PC-3 (cell line): ENCODE measurements around the gene CYP4F3. TPM values are rescaled to one million over a fixed set of nuclear protein-coding genes. Genes with fewer than 3 reads are reported as not detected.

Experiments used
- ATAC-seq: fragments of 200-7000 bp; cut with Tn5 transposase; 2 replicates; pipeline ENCODE4 v1.9.1; 2020; ENCODE audit warnings: mild to moderate bottlenecking, moderate library complexity
- BruUV-seq: library from RNA; stranded (reverse); fragments of 400-500 nt; replicated peaks from 2 replicates; lab custom pipeline; 2021; lab: Mats Ljungman, UMichigan
- CTCF ChIA-PET: fragments of 300-600 bp; sonication (Branson Sonifier 250); formaldehyde crosslinking; loops from one replicate; lab custom pipeline; 2022; ENCODE audit warnings: antibody characterized with exemption; lab: Charles Lee
- POLR2A ChIA-PET: fragments of 300-600 bp; sonication (Branson Sonifier 250); formaldehyde crosslinking; loops from one replicate; lab custom pipeline; 2022; ENCODE audit warnings: antibody characterized with exemption; ENCODE audit not compliant: unreplicated experiment; lab: Charles Lee
- DNase-seq: peaks from one replicate; pipeline ENCODE4 v3.0.0-alpha.2; 2015
- H2AFZ ChIP-seq: fragments of 300-600 bp; sonication (generic); 2 replicates; pipeline ENCODE4 v1.6.0; 2016; ENCODE audit warnings: antibody characterized with exemption, low read length
- H3F3A ChIP-seq: fragments of 300-600 bp; sonication (generic); one replicate; pipeline ENCODE4 v1.6.0; 2017; ENCODE audit warnings: antibody characterized with exemption, low read length, control low read depth, mild to moderate bottlenecking; ENCODE audit not compliant: unreplicated experiment
- H3K27ac ChIP-seq: fragments of 300-600 bp; sonication (generic); 2 replicates; pipeline ENCODE4 v1.5.1; 2016; ENCODE audit warnings: mild to moderate bottlenecking, low read length
- H3K27me3 ChIP-seq: fragments of 300-600 bp; sonication (generic); 2 replicates; pipeline ENCODE4 v1.6.1; 2016; ENCODE audit warnings: low read length, mixed read lengths
- H3K36me3 ChIP-seq: fragments of 300-600 bp; sonication (generic); 2 replicates; pipeline ENCODE4 v1.6.1; 2016; ENCODE audit warnings: low read depth, mixed run types, low read length, mixed read lengths
- H3K4me1 ChIP-seq: fragments of 300-600 bp; sonication (generic); 2 replicates; pipeline ENCODE4 v1.5.1; 2016; ENCODE audit warnings: low read length; ENCODE audit not compliant: insufficient read depth
- H3K4me2 ChIP-seq: fragments of 300-600 bp; sonication (generic); 2 replicates; pipeline ENCODE4 v1.6.0; 2016; ENCODE audit warnings: low read length
- H3K4me3 ChIP-seq: fragments of 300-600 bp; sonication (generic); 2 replicates; pipeline ENCODE4 v1.5.1; 2016; ENCODE audit warnings: mild to moderate bottlenecking, low read length, mixed read lengths
- H3K79me2 ChIP-seq: fragments of 300-600 bp; sonication (generic); 2 replicates; pipeline ENCODE4 v1.6.1; 2017; ENCODE audit warnings: low read length, mixed read lengths
- H3K9ac ChIP-seq: fragments of 300-600 bp; sonication (generic); 2 replicates; pipeline ENCODE4 v1.6.0; 2016; ENCODE audit warnings: mild to moderate bottlenecking, low read length
- H3K9me2 ChIP-seq: fragments of 300-600 bp; sonication (generic); replicated peaks from 2 replicates; pipeline ENCODE4 v1.6.1; 2016; ENCODE audit warnings: mixed run types, low read length, mixed read lengths
- H3K9me3 ChIP-seq: fragments of 300-600 bp; sonication (generic); 2 replicates; pipeline ENCODE4 v1.6.1; 2016; ENCODE audit warnings: low read length, mixed read lengths
- H4K20me1 ChIP-seq: fragments of 300-600 bp; sonication (generic); 2 replicates; pipeline ENCODE4 v1.6.1; 2016; ENCODE audit warnings: low read length, mixed read lengths
- EZH2 ChIP-seq: fragments of 300-600 bp; sonication (generic); IDR thresholded peaks from one replicate; pipeline ENCODE4 v1.6.1; 2017; ENCODE audit warnings: antibody characterized with exemption, mild to moderate bottlenecking, low read length; ENCODE audit not compliant: unreplicated experiment
- EZH2phosphoT487 ChIP-seq: fragments of 300-600 bp; sonication (generic); IDR thresholded peaks from 2 replicates; pipeline ENCODE4 v1.6.1; 2018; ENCODE audit warnings: mild to moderate bottlenecking, antibody characterized with exemption, low read length, borderline replicate concordance
- intact Hi-C: fragments of 100-400 bp; cut with micrococcal nuclease; formaldehyde crosslinking; loops from 2 replicates; pipeline ENCODE4 v1.9.0; 2023
- total RNA-seq: library from RNA; depleted of rRNA; stranded (reverse); fragments of >200 nt; gene quantifications from 2 replicates; pipeline ENCODE4 v1.2.3, GENCODE V29; 2014
- TF ChIP-seq, protein P1 (sequence below): fragments of 300-600 bp; sonication (generic); conservative IDR thresholded peaks from 2 replicates; pipeline ENCODE4 v1.5.1; 2017; ENCODE audit warnings: antibody characterized with exemption, low read depth, mild to moderate bottlenecking, low read length

The CYP4F3 gene
- total RNA-seq, 1 experiment from 2014 or later = not detected

DNA sequence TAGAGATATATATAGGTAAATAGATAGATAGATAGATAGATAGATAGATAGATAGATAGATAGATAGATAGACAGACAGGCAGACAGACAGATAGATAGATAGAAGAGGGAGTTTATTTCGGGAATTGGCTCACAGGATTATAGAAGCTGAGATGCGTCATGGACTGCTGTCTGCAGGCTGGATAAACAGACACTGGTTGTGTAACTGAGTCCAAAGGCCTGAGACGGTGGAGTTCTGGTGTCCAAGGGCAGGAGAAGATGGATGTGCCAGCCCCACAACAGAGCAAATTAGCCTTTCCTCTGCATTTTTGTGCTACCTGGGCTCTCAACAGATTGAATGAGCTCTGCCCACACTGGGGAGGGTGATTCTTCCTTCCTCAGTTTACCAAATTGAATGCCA is 2.7 kb downstream of the CYP4F3 start:
- CTCF ChIA-PET = no interaction called here

DNA sequence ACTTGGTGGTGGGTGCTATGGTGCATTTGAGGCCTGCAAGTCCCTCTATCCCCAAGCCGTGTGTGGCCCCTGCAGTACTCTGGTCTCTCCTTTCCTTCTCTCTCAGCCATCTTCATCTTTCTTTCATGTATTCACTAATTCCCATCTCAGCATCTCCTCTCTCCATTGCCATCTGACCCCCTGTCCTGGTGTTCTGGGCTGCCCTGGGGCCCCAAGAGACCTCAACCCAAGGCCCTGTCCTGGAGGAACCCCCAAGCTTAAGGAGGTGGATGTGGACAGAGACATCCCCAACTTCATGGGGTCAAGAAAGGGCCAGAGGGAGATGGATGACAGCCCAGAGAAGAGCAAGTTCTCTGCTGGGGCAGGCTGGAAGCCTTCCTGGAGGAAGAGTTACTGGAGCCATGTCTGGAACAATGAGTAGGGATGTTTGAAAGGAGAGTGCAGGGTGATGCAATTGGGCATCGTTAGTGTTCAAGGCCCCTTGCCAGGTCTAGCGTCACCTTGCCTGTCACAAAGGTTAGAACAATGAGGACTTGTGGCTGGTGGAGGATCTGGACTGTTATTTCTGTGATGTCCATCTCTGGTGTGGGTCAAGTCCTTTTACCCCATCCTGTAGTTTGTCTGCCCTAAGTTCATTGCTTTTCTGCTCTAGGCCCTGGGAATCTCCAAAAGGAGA is 3.5 kb downstream of the CYP4F3 start:
- no peak overlapping the region for H3K9ac ChIP-seq
- ATAC-seq = no peak
- no peaks in the 10 kb centered on the region for H3F3A ChIP-seq

More for the DNA sequence above, 2.7 kb downstream of the CYP4F3 start:
- POLR2A ChIA-PET = no interaction called here
- no peak overlapping the region for H2AFZ ChIP-seq
- no peak for TF ChIP-seq EZH2
- no peak for TF ChIP-seq EZH2phosphoT487
- TF ChIP-seq, protein P1, sequence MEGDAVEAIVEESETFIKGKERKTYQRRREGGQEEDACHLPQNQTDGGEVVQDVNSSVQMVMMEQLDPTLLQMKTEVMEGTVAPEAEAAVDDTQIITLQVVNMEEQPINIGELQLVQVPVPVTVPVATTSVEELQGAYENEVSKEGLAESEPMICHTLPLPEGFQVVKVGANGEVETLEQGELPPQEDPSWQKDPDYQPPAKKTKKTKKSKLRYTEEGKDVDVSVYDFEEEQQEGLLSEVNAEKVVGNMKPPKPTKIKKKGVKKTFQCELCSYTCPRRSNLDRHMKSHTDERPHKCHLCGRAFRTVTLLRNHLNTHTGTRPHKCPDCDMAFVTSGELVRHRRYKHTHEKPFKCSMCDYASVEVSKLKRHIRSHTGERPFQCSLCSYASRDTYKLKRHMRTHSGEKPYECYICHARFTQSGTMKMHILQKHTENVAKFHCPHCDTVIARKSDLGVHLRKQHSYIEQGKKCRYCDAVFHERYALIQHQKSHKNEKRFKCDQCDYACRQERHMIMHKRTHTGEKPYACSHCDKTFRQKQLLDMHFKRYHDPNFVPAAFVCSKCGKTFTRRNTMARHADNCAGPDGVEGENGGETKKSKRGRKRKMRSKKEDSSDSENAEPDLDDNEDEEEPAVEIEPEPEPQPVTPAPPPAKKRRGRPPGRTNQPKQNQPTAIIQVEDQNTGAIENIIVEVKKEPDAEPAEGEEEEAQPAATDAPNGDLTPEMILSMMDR = no peak
- no peaks in the 10 kb centered on the region for H3F3A ChIP-seq
- H3K9me2 ChIP-seq = no peaks in the 10 kb centered on the region
- no peak overlapping the region for H3K9ac ChIP-seq
- H3K4me3 ChIP-seq = no peak overlapping the region
- H3K27me3 ChIP-seq = peaks cover 9% of the 10 kb centered on the region
- no peaks in the 10 kb centered on the region for H3K79me2 ChIP-seq
- H3K4me2 ChIP-seq = no peak overlapping the region
- no TSS peak for BruUV-seq
- ATAC-seq (no peak), DNase-seq (no peak)
- no peak overlapping the region for H3K27ac ChIP-seq
- H3K36me3 ChIP-seq = no peaks in the 10 kb centered on the region
- intact Hi-C loops = no loop called here
- H4K20me1 ChIP-seq = no peaks in the 10 kb centered on the region
- H3K4me1 ChIP-seq = peaks cover 11% of the 10 kb centered on the region
- H3K9me3 ChIP-seq = no peaks in the 10 kb centered on the region

DNA sequence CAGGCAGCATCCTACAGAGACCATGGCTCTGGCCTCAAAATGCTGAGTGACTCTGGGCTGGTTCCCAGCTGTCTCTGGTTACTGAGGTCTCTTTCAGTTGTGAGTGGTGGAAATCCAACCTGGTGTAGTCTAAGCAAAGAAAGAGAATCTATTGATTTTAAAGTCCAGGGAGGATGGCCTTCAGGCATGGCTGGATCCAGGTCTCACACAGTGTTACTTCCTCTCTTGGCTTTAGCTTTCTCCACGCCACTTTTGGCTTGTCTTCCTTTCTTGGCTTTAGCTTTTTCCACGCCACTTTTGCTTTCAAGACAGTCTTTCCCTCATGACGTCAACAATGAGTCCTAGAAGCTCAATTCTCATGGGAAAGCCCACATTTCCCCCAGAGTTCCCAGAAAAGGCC is 4.1 kb downstream of the CYP4F3 start:
- TF ChIP-seq, protein P1 = no peak
- no peak for TF ChIP-seq EZH2phosphoT487
- no peak for TF ChIP-seq EZH2
- Histone ChIP-seq H3K9me2 (no peaks in the 10 kb centered on the region), H3K9me3 (no peaks in the 10 kb centered on the region), H3K27ac (no peak overlapping the region), H2AFZ (no peak overlapping the region), H4K20me1 (no peaks in the 10 kb centered on the region), H3K36me3 (no peaks in the 10 kb centered on the region), H3K4me2 (no peak overlapping the region), H3K9ac (no peak overlapping the region), H3K4me3 (no peak overlapping the region), H3F3A (no peaks in the 10 kb centered on the region), H3K4me1 (peaks cover 11% of the 10 kb centered on the region), H3K79me2 (no peaks in the 10 kb centered on the region), H3K27me3 (peaks cover 9% of the 10 kb centered on the region)
- no TSS peak for BruUV-seq
- intact Hi-C loops = no loop called here
- ChIA-PET POLR2A (no interaction called here), CTCF (no interaction called here)
- ATAC-seq (no peak), DNase-seq (no peak)

More for the DNA sequence above, 3.5 kb downstream of the CYP4F3 start:
- no peaks in the 10 kb centered on the region for H3K9me3 ChIP-seq
- H3K27ac ChIP-seq = no peak overlapping the region
- no peak overlapping the region for H3K4me2 ChIP-seq
- no peak for DNase-seq
- H3K9me2 ChIP-seq = no peaks in the 10 kb centered on the region
- H4K20me1 ChIP-seq = no peaks in the 10 kb centered on the region
- no peak overlapping the region for H3K4me3 ChIP-seq
- no peaks in the 10 kb centered on the region for H3K79me2 ChIP-seq
- ChIA-PET POLR2A (no interaction called here), CTCF (no interaction called here)
- BruUV-seq = no TSS peak
- no peak overlapping the region for H2AFZ ChIP-seq
- TF ChIP-seq, protein P1 = no peak
- TF ChIP-seq EZH2phosphoT487 = no peak
- no peak for TF ChIP-seq EZH2
- intact Hi-C loops = no loop called here
- peaks cover 11% of the 10 kb centered on the region for H3K4me1 ChIP-seq
- no peaks in the 10 kb centered on the region for H3K36me3 ChIP-seq
- H3K27me3 ChIP-seq = peaks cover 9% of the 10 kb centered on the region
